Lung (tissue), 16 donors: ENCODE data around the gene KIFC3. TPM values are rescaled to one million over a fixed set of nuclear protein-coding genes. Genes with fewer than 3 reads are reported as not detected.
"Not testable (repeated sequence)": the region's sequence is repeated elsewhere in the genome, so short reads cannot be mapped to it uniquely, and the experiment has no call there.

Experiments used
- ATAC-seq: fragments of 200-7000 bp; cut with Tn5 transposase; one replicate; pipeline ENCODE4 v1.9.1; 2020; ENCODE audit warnings: moderate number of reproducible peaks; ENCODE audit not compliant: insufficient read depth, low FRiP score
- DNase-seq, 3 donors: peaks; one replicate each; pipeline ENCODE4 v3.0.0-alpha.2; 2013 to 2017
- H3K27ac ChIP-seq, 2 donors: one replicate each; pipeline ENCODE4 v1.5.1; 2013; ENCODE audit warnings: mild to moderate bottlenecking in 2 of 2, moderate library complexity in 2 of 2, control low read depth in 1 of 2, inconsistent platforms in 1 of 2, low read depth in 1 of 2, low read length in 1 of 2
- H3K27me3 ChIP-seq, 3 donors: one replicate each; pipeline ENCODE4 v1.5.1; 2013; ENCODE audit warnings: low read length in 2 of 3; ENCODE audit not compliant: control insufficient read depth in 3 of 3, insufficient read depth in 3 of 3
- H3K36me3 ChIP-seq, 4 donors: one replicate each; pipeline ENCODE4 v1.5.1; 2013; ENCODE audit warnings: low read length in 4 of 4, mild to moderate bottlenecking in 1 of 4, moderate library complexity in 1 of 4; ENCODE audit not compliant: control insufficient read depth in 4 of 4, insufficient read depth in 4 of 4
- H3K4me1 ChIP-seq, 5 donors: one replicate each; pipeline ENCODE4 v1.5.1; 2013; ENCODE audit warnings: low read length in 5 of 5, mild to moderate bottlenecking in 2 of 5, moderate library complexity in 1 of 5; ENCODE audit not compliant: control insufficient read depth in 5 of 5, insufficient read depth in 5 of 5
- H3K4me3 ChIP-seq: one replicate; pipeline ENCODE4 v1.5.1; 2013; ENCODE audit warnings: mild to moderate bottlenecking, control low read depth, moderate library complexity
- H3K9ac ChIP-seq, 2 donors: one replicate each; pipeline ENCODE4 v1.5.1; 2013; ENCODE audit warnings: low read length in 2 of 2, control low read depth in 1 of 2; ENCODE audit not compliant: insufficient read depth in 1 of 2
- H3K9me3 ChIP-seq, 4 donors: one replicate each; pipeline ENCODE4 v1.5.1; 2013; ENCODE audit warnings: low read length in 3 of 4, mild to moderate bottlenecking in 1 of 4, moderate library complexity in 1 of 4; ENCODE audit not compliant: control insufficient read depth in 4 of 4, insufficient read depth in 3 of 4
- WGBS, 2 donors: extraction: QIAGEN DNeasy Blood & Tissue Kit; methylation state at CpG; one replicate each; pipeline ENCODE4 v1.1.7; 2013; 5-methylcytosine and 5-hydroxymethylcytosine counted together
- long read RNA-seq, 5 donors: transcript quantifications; one replicate each; lab custom pipeline, GENCODE V29; 2026
- polyA plus RNA-seq, 2 donors: library from polyadenylated mRNA; stranded (reverse); fragments of 200-250 nt; gene quantifications; one replicate each; pipeline ENCODE4 v1.2.1, GENCODE V29; 2013
- total RNA-seq, 2 donors: library from RNA; depleted of rRNA in 1 of 2; stranded (reverse); fragments of >200 nt in 1 of 2; gene quantifications; one replicate each; pipeline ENCODE4 v1.2.1, GENCODE V29; 2014 to 2021
- TF ChIP-seq, protein P1 (sequence below): IDR thresholded peaks from 2 replicates; pipeline ENCODE4 v1.5.1; 2012; ENCODE audit warnings: mild to moderate bottlenecking; ENCODE audit errors: control extremely low read depth, extremely low read depth
- donor health status: control.
- donor health status: control.
- donor health status: Bipolar disorder and iron deficiency.
- donor health status: healthy.
- donor health status: DM: yes; HTN: yes; CAD: no.

The KIFC3 gene, protein sequence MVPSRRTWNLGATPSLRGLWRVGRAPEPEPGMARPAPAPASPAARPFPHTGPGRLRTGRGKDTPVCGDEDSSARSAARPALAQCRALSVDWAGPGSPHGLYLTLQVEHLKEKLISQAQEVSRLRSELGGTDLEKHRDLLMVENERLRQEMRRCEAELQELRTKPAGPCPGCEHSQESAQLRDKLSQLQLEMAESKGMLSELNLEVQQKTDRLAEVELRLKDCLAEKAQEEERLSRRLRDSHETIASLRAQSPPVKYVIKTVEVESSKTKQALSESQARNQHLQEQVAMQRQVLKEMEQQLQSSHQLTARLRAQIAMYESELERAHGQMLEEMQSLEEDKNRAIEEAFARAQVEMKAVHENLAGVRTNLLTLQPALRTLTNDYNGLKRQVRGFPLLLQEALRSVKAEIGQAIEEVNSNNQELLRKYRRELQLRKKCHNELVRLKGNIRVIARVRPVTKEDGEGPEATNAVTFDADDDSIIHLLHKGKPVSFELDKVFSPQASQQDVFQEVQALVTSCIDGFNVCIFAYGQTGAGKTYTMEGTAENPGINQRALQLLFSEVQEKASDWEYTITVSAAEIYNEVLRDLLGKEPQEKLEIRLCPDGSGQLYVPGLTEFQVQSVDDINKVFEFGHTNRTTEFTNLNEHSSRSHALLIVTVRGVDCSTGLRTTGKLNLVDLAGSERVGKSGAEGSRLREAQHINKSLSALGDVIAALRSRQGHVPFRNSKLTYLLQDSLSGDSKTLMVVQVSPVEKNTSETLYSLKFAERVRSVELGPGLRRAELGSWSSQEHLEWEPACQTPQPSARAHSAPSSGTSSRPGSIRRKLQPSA
- total RNA-seq (100 to 1,000 TPM in 1 of 2 donors, 10 to 100 TPM in 1; 84.6 to 137 TPM), polyA plus RNA-seq (10 to 100 TPM; 65.9 to 94.5 TPM)
- long read RNA-seq, donor 1, transcript KIFC3-235 (1 exons, 2,393 nt): major isoform, 7 of 18 reads
- long read RNA-seq, donor 1, partial matches to known transcripts: 7 of 18 reads
- long read RNA-seq, donor 1, other reads (novel, unspliced or antisense): 0 of 18 reads
- long read RNA-seq, donor 2, partial matches to known transcripts: 5 of 6 reads
- long read RNA-seq, donor 2, other reads (novel, unspliced or antisense): 0 of 6 reads
- long read RNA-seq, donor 3, partial matches to known transcripts: 0 of 6 reads
- long read RNA-seq, donor 3, other reads (novel, unspliced or antisense): 0 of 6 reads
- long read RNA-seq, donor 4, partial matches to known transcripts: 0 of 2 reads
- long read RNA-seq, donor 4, other reads (novel, unspliced or antisense): 0 of 2 reads
- long read RNA-seq, donor 5, transcript KIFC3-235 (1 exons, 2,393 nt): major isoform, 9 of 10 reads
- long read RNA-seq, donor 5, partial matches to known transcripts: 0 of 10 reads
- long read RNA-seq, donor 5, other reads (novel, unspliced or antisense): 0 of 10 reads

DNA sequence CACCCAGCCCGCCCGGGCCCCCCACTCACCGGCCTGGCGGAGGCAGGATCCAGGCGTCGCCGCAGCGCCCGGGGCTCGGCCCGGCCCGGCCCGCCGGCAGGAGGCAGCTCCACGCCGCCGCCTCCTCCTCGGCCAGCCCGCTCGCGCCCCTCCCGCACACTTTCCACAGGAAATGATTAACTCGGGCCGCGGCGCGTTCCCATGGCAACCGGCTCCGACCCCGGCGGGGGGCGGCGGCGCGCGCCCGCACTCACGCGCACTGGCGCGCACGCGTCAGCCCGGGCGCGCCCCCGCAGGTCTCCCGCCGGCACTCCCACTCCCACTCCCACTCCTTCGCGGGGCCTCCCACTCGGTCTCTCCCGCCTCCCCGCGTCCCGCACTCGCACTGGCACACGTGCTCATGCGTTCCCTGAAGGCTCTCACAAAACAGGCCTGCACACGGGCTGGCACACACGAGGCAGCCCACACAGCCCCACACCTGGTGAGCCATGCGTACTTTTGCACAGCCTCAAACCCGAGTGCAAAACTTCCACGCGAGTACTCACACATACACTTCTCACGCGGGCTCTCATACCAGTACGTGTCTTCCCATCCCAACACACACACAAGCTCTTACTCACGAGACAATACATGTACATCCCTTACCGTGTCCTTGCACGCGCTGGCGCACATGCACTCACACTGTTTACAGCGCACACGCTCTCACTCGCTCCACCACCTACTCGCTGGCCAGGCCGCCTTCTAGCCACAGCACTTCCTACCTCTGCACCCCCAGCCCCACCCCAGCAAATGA, at the start of gene KIFC3:
KIFC3 (minus strand) TSS at position 151 of the 793 bp plus-strand sequence. CDS start 4,248 bp downstream, outside the sequence.
- DNase-seq (peak; percentile 87 to 92 (median 90)), ATAC-seq (peak; percentile 37)
- 10 to 25% methylated on average over 40 to 78 of the region's 78 CpGs for WGBS, 2 donors
- Histone ChIP-seq H3K27me3 (no peaks in the 10 kb centered on the region), H3K4me1 (peaks cover 8 to 54% (median 34%) of the 10 kb centered on the region in 5 donors), H3K4me3 (peak within 1 kb of the TSS; percentile 65), H3K9ac (peak within 1 kb of the TSS; percentile 46 to 52), H3K27ac (peak within 1 kb of the TSS; percentile 95), H3K36me3 (peaks cover 0 to 2% (median under 1%) of the 10 kb centered on the region in 4 donors), H3K9me3 (no peaks in the 10 kb centered on the region)
- TF ChIP-seq, protein P1, sequence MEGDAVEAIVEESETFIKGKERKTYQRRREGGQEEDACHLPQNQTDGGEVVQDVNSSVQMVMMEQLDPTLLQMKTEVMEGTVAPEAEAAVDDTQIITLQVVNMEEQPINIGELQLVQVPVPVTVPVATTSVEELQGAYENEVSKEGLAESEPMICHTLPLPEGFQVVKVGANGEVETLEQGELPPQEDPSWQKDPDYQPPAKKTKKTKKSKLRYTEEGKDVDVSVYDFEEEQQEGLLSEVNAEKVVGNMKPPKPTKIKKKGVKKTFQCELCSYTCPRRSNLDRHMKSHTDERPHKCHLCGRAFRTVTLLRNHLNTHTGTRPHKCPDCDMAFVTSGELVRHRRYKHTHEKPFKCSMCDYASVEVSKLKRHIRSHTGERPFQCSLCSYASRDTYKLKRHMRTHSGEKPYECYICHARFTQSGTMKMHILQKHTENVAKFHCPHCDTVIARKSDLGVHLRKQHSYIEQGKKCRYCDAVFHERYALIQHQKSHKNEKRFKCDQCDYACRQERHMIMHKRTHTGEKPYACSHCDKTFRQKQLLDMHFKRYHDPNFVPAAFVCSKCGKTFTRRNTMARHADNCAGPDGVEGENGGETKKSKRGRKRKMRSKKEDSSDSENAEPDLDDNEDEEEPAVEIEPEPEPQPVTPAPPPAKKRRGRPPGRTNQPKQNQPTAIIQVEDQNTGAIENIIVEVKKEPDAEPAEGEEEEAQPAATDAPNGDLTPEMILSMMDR: no peak

DNA sequence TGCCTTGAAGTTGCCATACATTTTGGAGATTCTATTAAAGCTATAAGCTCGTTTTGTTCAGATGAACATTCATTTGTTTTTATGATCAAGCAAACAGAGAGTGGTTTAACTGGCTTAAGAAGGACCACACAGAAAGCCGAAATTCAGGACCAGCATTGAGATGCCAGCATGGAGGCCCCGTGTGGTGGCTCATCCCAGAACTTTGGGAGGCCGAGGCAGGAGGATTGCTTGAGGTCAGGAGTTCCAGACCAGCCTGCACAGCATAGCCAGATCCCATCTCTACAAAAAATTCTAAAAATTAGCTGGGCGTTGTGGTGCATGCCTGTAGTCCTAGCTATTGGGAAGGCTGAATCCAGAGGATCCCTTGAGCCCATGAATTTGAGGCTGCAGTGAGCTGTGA, 45.9 kb upstream of the KIFC3 start:
- TF ChIP-seq, protein P1: no peak
- H3K4me1 ChIP-seq: no peaks in the 10 kb centered on the region
- DNase-seq (no peak), ATAC-seq (no peak)
- no peaks in the 10 kb centered on the region for H3K27me3 ChIP-seq
- H3K9me3 ChIP-seq: no peaks in the 10 kb centered on the region
- no peak overlapping the region for H3K4me3 ChIP-seq
- WGBS, 2 donors: 91 to 98% methylated on average over 5 of the region's 5 CpGs
- H3K27ac ChIP-seq: no peak overlapping the region
- H3K36me3 ChIP-seq: no peaks in the 10 kb centered on the region
- H3K9ac ChIP-seq: no peak overlapping the region

DNA sequence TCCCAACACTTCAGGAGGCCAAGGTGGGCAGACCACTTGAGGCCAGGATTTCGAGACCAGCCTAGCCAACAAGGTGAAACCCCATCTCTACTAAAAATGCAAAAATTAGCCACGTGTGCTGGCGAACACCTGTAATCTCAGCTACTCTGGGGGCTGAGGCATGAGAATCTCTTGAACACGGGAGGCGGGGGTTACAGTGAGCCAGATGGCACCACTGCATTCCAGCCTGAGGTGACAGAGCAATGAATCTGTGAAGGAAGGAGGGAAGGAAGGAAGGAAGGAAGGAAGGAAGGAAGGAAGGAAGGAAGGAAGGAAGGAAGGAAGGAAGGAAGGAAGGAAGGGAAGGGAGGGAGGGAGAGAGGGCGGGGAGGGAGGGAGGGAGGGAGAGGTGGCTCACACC, 44.6 kb upstream of the KIFC3 start:
- WGBS, 2 donors: 75 to 77% methylated on average over 6 of the region's 6 CpGs
- not testable (repeated sequence) for H3K4me3 ChIP-seq, H3K36me3 ChIP-seq, DNase-seq, ATAC-seq, H3K27ac ChIP-seq, H3K27me3 ChIP-seq, H3K9me3 ChIP-seq, H3K9ac ChIP-seq, H3K4me1 ChIP-seq
